Stimulated activated CD8-positive, alpha-beta memory T cell treated with anti-CD3 and anti-CD28 coated beads, Interleukin-2, amount 100 ng/mL, for 48 hours (primary cell): ENCODE measurements around the gene EPS8L1.

Experiments
- DNase-seq, 2 donors: peaks; one replicate each; pipeline ENCODE4 v3.0.0-alpha.2; 2020; ENCODE audit warnings: low read depth in 2 of 2

Gene EPS8L1

GRCh38 chr19:55115446-55116065 is 39.9 kb downstream of the EPS8L1 start:
- DNase-seq, result no peak

GRCh38 chr19:55116232-55116858 is 40.7 kb downstream of the EPS8L1 start:
- DNase-seq, result peak in 1 of 2 donors; percentile 37

- DNase-seq, result no peak
Observed at GRCh38 chr19:55116859-55117662, 41.4 kb downstream of the EPS8L1 start, which contains the start of gene PPP1R12C. PPP1R12C (minus strand) TSS chr19:55117637; CDS start chr19:55117543, 94 bp downstream.

- peak; percentile 96 to 98 for DNase-seq
Observed at GRCh38 chr19:55117663-55118391, 42.2 kb downstream of the EPS8L1 start.

- peak in 1 of 2 donors; percentile 28 for DNase-seq
Observed at GRCh38 chr19:55118401-55118991, 42.8 kb downstream of the EPS8L1 start.

- no peak for DNase-seq
Observed at GRCh38 chr19:55119053-55119452, 43.4 kb downstream of the EPS8L1 start.

- no peak for DNase-seq
Observed at GRCh38 chr19:55131421-55131820, 55.8 kb downstream of the EPS8L1 start.

GRCh38 chr19:55132453-55133129 is 56.9 kb downstream of the EPS8L1 start:
- no peak for DNase-seq

- no peak for DNase-seq
Observed at GRCh38 chr19:55133639-55134444, 58.2 kb downstream of the EPS8L1 start.

- DNase-seq, result no peak
Observed at GRCh38 chr19:55134736-55135135, 59.1 kb downstream of the EPS8L1 start.

GRCh38 chr19:55136399-55137102 is 60.9 kb downstream of the EPS8L1 start:
- no peak for DNase-seq
